Measurements from ENCODE around the gene CA10. TPM values are rescaled to one million over a fixed set of nuclear protein-coding genes. Genes with fewer than 3 reads are reported as not detected.

CA10 gene
- total and polyA plus RNA-seq, 7 donors = 0.28 to 2.9 (median 0.49) TPM; not detected in 2

DNA sequence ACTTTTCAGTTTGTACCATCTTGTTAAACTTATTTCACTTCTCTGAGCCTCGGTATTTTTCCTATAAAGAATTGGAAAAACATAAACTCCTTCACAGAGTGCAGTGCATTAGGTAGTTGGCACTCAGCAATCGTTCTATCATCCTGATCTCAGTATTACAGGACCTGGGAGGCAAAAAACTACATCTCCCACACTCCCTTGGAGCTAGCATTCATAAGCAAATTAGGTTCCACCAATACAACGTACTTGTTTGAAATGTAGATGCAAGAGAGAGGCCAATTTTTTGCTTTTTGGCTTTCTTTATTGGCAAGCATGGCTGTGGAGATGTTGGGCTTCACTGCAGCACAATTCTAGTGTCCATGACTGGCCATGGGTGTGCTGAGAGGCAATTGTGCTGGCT, 285.2 kb downstream of the CA10 start:
- TF ChIP-seq POLR2AphosphoS5 (IDR thresholded peaks at IDR 0.05) = no peak
- no peak for TF ChIP-seq EP300 (IDR thresholded peaks at IDR 0.05)
- TF ChIP-seq, protein P1, sequence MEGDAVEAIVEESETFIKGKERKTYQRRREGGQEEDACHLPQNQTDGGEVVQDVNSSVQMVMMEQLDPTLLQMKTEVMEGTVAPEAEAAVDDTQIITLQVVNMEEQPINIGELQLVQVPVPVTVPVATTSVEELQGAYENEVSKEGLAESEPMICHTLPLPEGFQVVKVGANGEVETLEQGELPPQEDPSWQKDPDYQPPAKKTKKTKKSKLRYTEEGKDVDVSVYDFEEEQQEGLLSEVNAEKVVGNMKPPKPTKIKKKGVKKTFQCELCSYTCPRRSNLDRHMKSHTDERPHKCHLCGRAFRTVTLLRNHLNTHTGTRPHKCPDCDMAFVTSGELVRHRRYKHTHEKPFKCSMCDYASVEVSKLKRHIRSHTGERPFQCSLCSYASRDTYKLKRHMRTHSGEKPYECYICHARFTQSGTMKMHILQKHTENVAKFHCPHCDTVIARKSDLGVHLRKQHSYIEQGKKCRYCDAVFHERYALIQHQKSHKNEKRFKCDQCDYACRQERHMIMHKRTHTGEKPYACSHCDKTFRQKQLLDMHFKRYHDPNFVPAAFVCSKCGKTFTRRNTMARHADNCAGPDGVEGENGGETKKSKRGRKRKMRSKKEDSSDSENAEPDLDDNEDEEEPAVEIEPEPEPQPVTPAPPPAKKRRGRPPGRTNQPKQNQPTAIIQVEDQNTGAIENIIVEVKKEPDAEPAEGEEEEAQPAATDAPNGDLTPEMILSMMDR (IDR thresholded peaks at IDR 0.05) = no peak
- TF ChIP-seq POLR2A (IDR thresholded peaks at IDR 0.05) = no peak
- Histone ChIP-seq H3K27me3 (no peaks in the 10 kb centered on the region), H3K27ac (no peak overlapping the region), H3K4me1 (no peaks in the 10 kb centered on the region), H3K36me3 (no peaks in the 10 kb centered on the region), H3K9me3 (no peaks in the 10 kb centered on the region), H3K4me3 (no peak overlapping the region)
- DNase-seq = no peak
- intact Hi-C loops (cut with DNase I) = no loop called here
- WGBS, 2 donors = 42 to 57% methylated on average over 3 of the region's 3 CpGs

DNA sequence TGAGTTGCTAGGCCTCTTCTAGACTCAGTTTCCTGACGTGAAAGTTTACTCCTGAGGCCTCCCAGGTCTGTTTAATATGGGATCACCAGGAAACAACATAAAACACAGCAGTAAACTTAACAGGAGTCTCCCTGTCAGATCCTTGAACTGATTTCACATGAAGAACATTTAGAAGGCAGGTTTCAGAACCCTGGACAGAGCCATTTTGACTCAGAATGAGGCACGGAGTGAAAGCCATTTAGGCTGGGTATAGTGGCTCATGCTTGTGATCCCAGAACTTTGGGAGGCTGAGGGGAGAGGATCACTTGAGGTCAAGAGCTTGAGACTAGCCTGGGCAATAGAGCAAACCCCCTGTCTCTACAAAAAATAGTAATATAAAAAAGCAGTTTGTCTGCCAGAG, 289.1 kb downstream of the CA10 start:
- intact Hi-C loops (cut with DNase I) = no loop called here
- no peaks in the 10 kb centered on the region for H3K36me3 ChIP-seq
- no peak for DNase-seq
- H3K9me3 ChIP-seq = no peaks in the 10 kb centered on the region
- H3K4me3 ChIP-seq = no peak overlapping the region
- no peaks in the 10 kb centered on the region for H3K27me3 ChIP-seq
- WGBS, 2 donors = 0 to 7% methylated on average over 2 of the region's 2 CpGs
- no peaks in the 10 kb centered on the region for H3K4me1 ChIP-seq
- no peak overlapping the region for H3K27ac ChIP-seq
- no peak for TF ChIP-seq POLR2AphosphoS5 (IDR thresholded peaks at IDR 0.05)
- TF ChIP-seq, protein P1 (IDR thresholded peaks at IDR 0.05) = no peak
- no peak for TF ChIP-seq EP300 (IDR thresholded peaks at IDR 0.05)
- TF ChIP-seq POLR2A (IDR thresholded peaks at IDR 0.05) = no peak

DNA sequence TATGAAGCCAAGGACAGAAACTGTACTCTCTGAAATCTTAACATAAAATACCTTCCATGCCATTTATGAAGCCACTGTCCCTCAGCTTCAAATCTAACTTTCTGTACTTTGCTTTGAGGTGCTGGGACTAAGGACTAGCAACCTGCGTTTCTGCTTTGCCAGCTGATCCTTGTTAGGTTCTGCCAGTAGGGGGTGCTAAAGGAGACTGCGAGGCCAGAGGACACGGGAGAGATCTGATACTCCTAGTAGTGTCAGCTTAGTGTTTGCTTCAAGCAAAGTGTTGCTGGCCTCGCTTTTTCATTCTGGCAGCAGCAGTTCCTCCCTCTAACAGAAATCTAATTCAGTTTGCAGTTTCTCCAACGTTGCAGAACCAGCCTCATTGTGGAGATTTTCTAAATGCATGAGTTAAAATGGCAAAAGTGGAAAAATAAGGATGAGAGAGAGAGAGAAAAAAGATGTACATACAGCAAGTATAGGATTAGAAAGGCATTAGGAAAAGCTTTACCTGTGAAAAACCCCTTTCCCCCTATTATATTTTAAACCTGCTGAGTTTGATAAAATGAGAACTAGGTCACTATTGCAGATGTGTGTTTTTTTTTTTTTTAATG, 297.5 kb downstream of the CA10 start:
- Histone ChIP-seq H3K4me3 (no peak overlapping the region), H3K27me3 (no peaks in the 10 kb centered on the region), H3K4me1 (no peaks in the 10 kb centered on the region), H3K36me3 (no peaks in the 10 kb centered on the region), H3K27ac (no peak overlapping the region), H3K9me3 (peaks cover 0 to 2% (median 0%) of the 10 kb centered on the region in 4 donors)
- 4 to 5% methylated on average over 5 of the region's 5 CpGs for WGBS, 2 donors
- intact Hi-C loops (cut with DNase I) = no loop called here
- TF ChIP-seq POLR2AphosphoS5 (IDR thresholded peaks at IDR 0.05) = no peak
- no peak for TF ChIP-seq EP300 (IDR thresholded peaks at IDR 0.05)
- TF ChIP-seq, protein P1 (IDR thresholded peaks at IDR 0.05) = no peak
- no peak for TF ChIP-seq POLR2A (IDR thresholded peaks at IDR 0.05)
- no peak for DNase-seq

DNA sequence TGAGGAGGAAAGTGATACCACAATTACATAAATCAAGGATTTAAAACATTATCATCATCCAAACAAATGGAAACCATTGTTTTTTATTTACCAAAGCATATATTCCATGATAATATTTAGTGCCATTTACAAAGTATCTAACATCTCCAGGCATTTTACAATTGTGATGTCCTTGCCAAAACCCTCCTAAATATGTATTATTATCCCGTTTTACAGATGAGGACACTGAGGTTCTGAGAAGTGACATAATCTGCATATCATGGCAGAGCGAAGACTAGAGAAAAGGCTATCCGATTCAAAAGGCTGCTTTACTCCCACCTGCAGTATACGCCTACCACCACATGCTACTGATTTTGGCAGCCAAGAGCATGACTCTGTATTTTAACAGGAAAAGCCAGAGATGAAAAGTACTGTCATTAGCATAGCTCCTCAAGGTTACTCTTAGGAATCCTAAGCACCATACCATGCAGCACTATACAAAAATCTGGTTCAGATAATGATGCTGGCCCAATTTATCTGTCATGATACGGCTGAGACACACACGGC, 301.4 kb downstream of the CA10 start:
- Histone ChIP-seq H3K9me3 (no peaks in the 10 kb centered on the region), H3K36me3 (no peaks in the 10 kb centered on the region), H3K4me1 (no peaks in the 10 kb centered on the region), H3K27me3 (no peaks in the 10 kb centered on the region), H3K27ac (no peak overlapping the region), H3K4me3 (no peak overlapping the region)
- intact Hi-C loops (cut with DNase I) = no loop called here
- TF ChIP-seq EP300 (IDR thresholded peaks at IDR 0.05) = no peak
- no peak for TF ChIP-seq POLR2A (IDR thresholded peaks at IDR 0.05)
- no peak for TF ChIP-seq POLR2AphosphoS5 (IDR thresholded peaks at IDR 0.05)
- TF ChIP-seq, protein P1 (IDR thresholded peaks at IDR 0.05) = no peak
- DNase-seq = no peak
- WGBS, 2 donors = 84 to 89% methylated on average over 6 of the region's 6 CpGs

DNA sequence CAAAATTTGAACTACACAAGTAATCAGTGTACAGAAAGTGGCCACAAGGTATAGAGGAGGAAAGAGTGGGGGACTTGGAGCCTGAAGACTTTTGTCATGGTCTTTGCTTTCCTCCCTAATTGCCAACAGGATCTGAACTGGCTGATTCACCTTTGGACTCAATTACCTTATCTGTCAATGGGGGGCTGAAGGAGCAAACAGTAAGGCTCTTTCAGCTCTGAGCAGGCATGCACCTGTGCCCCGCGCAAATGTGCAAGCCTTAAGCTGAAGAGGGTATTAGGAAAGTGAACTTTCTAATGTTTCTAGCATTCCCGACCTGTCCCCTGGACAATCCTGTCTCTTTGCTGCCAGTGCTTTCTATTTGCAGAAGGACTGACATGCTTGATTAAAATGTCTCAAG, 302.7 kb downstream of the CA10 start:
- no peak overlapping the region for H3K4me3 ChIP-seq
- 28 to 77% methylated on average over 3 of the region's 3 CpGs for WGBS, 2 donors
- H3K36me3 ChIP-seq = no peaks in the 10 kb centered on the region
- no peak for DNase-seq
- H3K27me3 ChIP-seq = no peaks in the 10 kb centered on the region
- no peak overlapping the region for H3K27ac ChIP-seq
- no peak for TF ChIP-seq POLR2AphosphoS5 (IDR thresholded peaks at IDR 0.05)
- no peak for TF ChIP-seq POLR2A (IDR thresholded peaks at IDR 0.05)
- no peak for TF ChIP-seq EP300 (IDR thresholded peaks at IDR 0.05)
- TF ChIP-seq, protein P1 (IDR thresholded peaks at IDR 0.05) = no peak
- intact Hi-C loops (cut with DNase I) = no loop called here
- H3K9me3 ChIP-seq = no peaks in the 10 kb centered on the region
- no peaks in the 10 kb centered on the region for H3K4me1 ChIP-seq

All from sigmoid colon (tissue), 7 donors.